GM18508 (cell line): ENCODE results near the gene CECR2.

Source experiments
- ATAC-seq: cut with Tn5 transposase; IDR thresholded peaks from one replicate; pipeline ENCODE4 v1.9.1; 2021; ENCODE audit warnings: moderate number of reproducible peaks; ENCODE audit not compliant: insufficient read depth, unreplicated experiment

The CECR2 gene

GRCh38 chr22:17366830-17367229 lies 2.4 kb upstream of the CECR2 start:
- no peak for ATAC-seq

- no peak for ATAC-seq
These were observed 1.1 kb upstream of the CECR2 start for GRCh38 chr22:17368144-17368543.

- ATAC-seq = no peak
These were observed 464 bp upstream of the CECR2 start for GRCh38 chr22:17368554-17369438.

GRCh38 chr22:17370026-17370765 lies 936 bp downstream of the CECR2 start:
- ATAC-seq = no peak

GRCh38 chr22:17370766-17371432 lies 1.6 kb downstream of the CECR2 start:
- no peak for ATAC-seq

- no peak for ATAC-seq
These were observed 2.2 kb downstream of the CECR2 start for GRCh38 chr22:17371448-17371847.

- ATAC-seq = no peak
These were observed 4.6 kb downstream of the CECR2 start for GRCh38 chr22:17373855-17374254.

- no peak for ATAC-seq
These were observed 6.8 kb downstream of the CECR2 start for GRCh38 chr22:17375914-17376614.

GRCh38 chr22:17376950-17377349 lies 7.7 kb downstream of the CECR2 start:
- ATAC-seq = no peak

- ATAC-seq = no peak
These were observed 10.7 kb downstream of the CECR2 start for GRCh38 chr22:17379944-17380343.

GRCh38 chr22:17380359-17381087 lies 11.3 kb downstream of the CECR2 start:
- ATAC-seq = no peak

GRCh38 chr22:17381192-17381913 lies 12.1 kb downstream of the CECR2 start:
- no peak for ATAC-seq

- no peak for ATAC-seq
These were observed 15.5 kb downstream of the CECR2 start for GRCh38 chr22:17384612-17385330.

- no peak for ATAC-seq
These were observed 18.1 kb downstream of the CECR2 start for GRCh38 chr22:17387356-17387755.

GRCh38 chr22:17388235-17388634 lies 19.0 kb downstream of the CECR2 start:
- ATAC-seq = no peak

- no peak for ATAC-seq
These were observed 20.8 kb downstream of the CECR2 start for GRCh38 chr22:17390087-17390486.

GRCh38 chr22:17396516-17396915 lies 27.3 kb downstream of the CECR2 start:
- no peak for ATAC-seq

- no peak for ATAC-seq
These were observed 28.7 kb downstream of the CECR2 start for GRCh38 chr22:17397756-17398547.
